H1 (cell line): ENCODE measurements around the gene SNTG2. TPM values are rescaled to one million over a fixed set of nuclear protein-coding genes. Genes with fewer than 3 reads are reported as not detected.

ENCODE experiments used
- CTCF ChIA-PET: fragments of 300-600 bp; sonication (Branson Sonifier 250); formaldehyde crosslinking; loops from one replicate; lab custom pipeline; 2021; ENCODE audit not compliant: partially characterized antibody; lab: Charles Lee
- POLR2A ChIA-PET: fragments of 300-600 bp; sonication (Branson Sonifier 250); formaldehyde crosslinking; loops from one replicate; lab custom pipeline; 2021; ENCODE audit warnings: inconsistent platforms; ENCODE audit not compliant: partially characterized antibody; lab: Charles Lee
- DNase-seq, 2 experiments: peaks; one replicate each; pipeline versions ENCODE4 v3.0.0 to v3.0.0-alpha.2; 2010 to 2022; ENCODE audit warnings: low spot score in 2 of 2, low read depth in 1 of 2, mixed read lengths in 1 of 2
- FAIRE-seq: peaks from 2 replicates; lab custom pipeline; 2011; peaks lifted over from hg19 to GRCh38; lab: Jason Lieb, UNC
- H2AFZ ChIP-seq: 2 replicates; pipeline ENCODE4 v1.8.1; 2012; ENCODE audit warnings: low read length, inconsistent platforms
- H2AK5ac ChIP-seq: 2 replicates; pipeline ENCODE4 v1.6.1; 2013; ENCODE audit warnings: low read depth, low read length
- H2BK120ac ChIP-seq: replicated peaks from 2 replicates; pipeline ENCODE3; 2013; ENCODE audit warnings: low read depth, low read length, inconsistent platforms
- H2BK12ac ChIP-seq: 2 replicates; pipeline ENCODE4 v1.6.1; 2013; ENCODE audit warnings: low read depth, low read length
- H2BK15ac ChIP-seq: 2 replicates; pipeline ENCODE4 v1.6.1; 2013; ENCODE audit warnings: low read length
- H2BK20ac ChIP-seq: 2 replicates; pipeline ENCODE4 v1.6.1; 2013; ENCODE audit warnings: low read length
- H2BK5ac ChIP-seq: 2 replicates; pipeline ENCODE4 v1.6.1; 2013; ENCODE audit warnings: low read depth, low read length
- H3K14ac ChIP-seq: 2 replicates; pipeline ENCODE4 v1.6.1; 2013; ENCODE audit warnings: inconsistent platforms; ENCODE audit not compliant: insufficient read length
- H3K18ac ChIP-seq: 2 replicates; pipeline ENCODE4 v1.6.1; 2013; ENCODE audit warnings: low read length; ENCODE audit errors: extremely low read depth
- H3K23ac ChIP-seq: 2 replicates; pipeline ENCODE4 v1.6.1; 2013; ENCODE audit warnings: inconsistent platforms; ENCODE audit not compliant: insufficient read length
- H3K23me2 ChIP-seq: 2 replicates; pipeline ENCODE4 v1.6.1; 2013; ENCODE audit warnings: low read depth, low read length
- H3K27ac ChIP-seq: 2 replicates; pipeline ENCODE4 v1.6.1; 2011; ENCODE audit warnings: low read depth, low read length, inconsistent platforms
- H3K27me3 ChIP-seq, 4 experiments: replicated peaks in 1 of 4; 1 replicate in 1 of 4; 2 replicates in 3 of 4; pipeline versions ENCODE4 v1.6.1 to v1.8.1; 2011 to 2013; ENCODE audit warnings: low read length in 3 of 4, mild to moderate bottlenecking in 3 of 4, inconsistent platforms in 2 of 4, mixed read lengths in 2 of 4, moderate library complexity in 1 of 4; ENCODE audit not compliant: control insufficient read depth in 3 of 4, insufficient read depth in 3 of 4; ENCODE audit errors: extremely low read depth in 1 of 4
- H3K36me3 ChIP-seq, 4 experiments: 2 replicates each; pipeline versions ENCODE4 v1.6.1 to v1.8.1; 2011 to 2013; ENCODE audit warnings: mild to moderate bottlenecking in 4 of 4, low read length in 3 of 4, moderate library complexity in 2 of 4, control low read depth in 1 of 4, inconsistent platforms in 1 of 4; ENCODE audit not compliant: insufficient read depth in 4 of 4, control insufficient read depth in 2 of 4
- H3K4ac ChIP-seq: replicated peaks from 2 replicates; pipeline ENCODE3; 2013; ENCODE audit warnings: low read length, low read depth, mixed read lengths, inconsistent platforms; ENCODE audit not compliant: insufficient read length
- H3K4me1 ChIP-seq, 4 experiments: replicated peaks in 1 of 4; 1 replicate in 1 of 4; 2 replicates in 3 of 4; pipeline versions ENCODE4 v1.6.1 to v1.8.1; 2011 to 2013; ENCODE audit warnings: low read length in 3 of 4, inconsistent platforms in 2 of 4, mixed read lengths in 1 of 4; ENCODE audit not compliant: insufficient read depth in 4 of 4, control insufficient read depth in 3 of 4
- H3K4me2 ChIP-seq, 2 experiments: 2 replicates each; pipeline versions ENCODE4 v1.6.1 to v1.8.1; 2011 to 2013; ENCODE audit warnings: low read depth in 2 of 2, low read length in 2 of 2, control low read depth in 1 of 2, inconsistent platforms in 1 of 2, mild to moderate bottlenecking in 1 of 2; ENCODE audit not compliant: insufficient read depth in 1 of 2
- H3K4me3 ChIP-seq, 4 experiments: fragments of 200-600, 300-600 bp in 1 of 4; sonication (generic), shearing (Covaris generic), sonication (Bioruptor Twin) in 1 of 4; 2 replicates each; pipeline versions ENCODE4 v1.5.1 to v1.8.1; 2011 to 2016; ENCODE audit warnings: low read length in 4 of 4, low read depth in 3 of 4, control low read depth in 2 of 4, inconsistent platforms in 2 of 4, mild to moderate bottlenecking in 2 of 4, mixed read lengths in 1 of 4, moderate library complexity in 1 of 4; ENCODE audit not compliant: insufficient read depth in 2 of 4; ENCODE audit errors: extremely low read depth in 1 of 4
- H3K56ac ChIP-seq: replicated peaks from 2 replicates; pipeline ENCODE3; 2013; ENCODE audit warnings: low read depth, mild to moderate bottlenecking, mixed read lengths, low read length, inconsistent platforms; ENCODE audit not compliant: insufficient read length
- H3K79me1 ChIP-seq: 2 replicates; pipeline ENCODE4 v1.6.1; 2013; ENCODE audit warnings: low read depth, low read length, control low read depth
- H3K79me2 ChIP-seq, 2 experiments: 2 replicates each; pipeline versions ENCODE4 v1.6.1 to v1.8.1; 2012 to 2013; ENCODE audit warnings: low read length in 2 of 2, mild to moderate bottlenecking in 2 of 2, inconsistent platforms in 1 of 2; ENCODE audit not compliant: insufficient read depth in 2 of 2, control insufficient read depth in 1 of 2
- H3K9ac ChIP-seq, 4 experiments: replicated peaks in 1 of 4; 1 replicate in 1 of 4; 2 replicates in 3 of 4; pipeline versions ENCODE4 v1.6.1 to v1.8.1; 2011 to 2013; ENCODE audit warnings: low read depth in 3 of 4, low read length in 3 of 4, control low read depth in 2 of 4, mild to moderate bottlenecking in 2 of 4, moderate library complexity in 2 of 4, inconsistent platforms in 1 of 4; ENCODE audit errors: extremely low read depth in 1 of 4
- H3K9me3 ChIP-seq, 2 experiments: 2 replicates each; pipeline versions ENCODE4 v1.6.1 to v1.8.1; 2012 to 2013; ENCODE audit warnings: mild to moderate bottlenecking in 2 of 2, moderate library complexity in 2 of 2, control low read depth in 1 of 2, inconsistent platforms in 1 of 2, low read depth in 1 of 2, low read length in 1 of 2, mixed read lengths in 1 of 2; ENCODE audit not compliant: insufficient read depth in 2 of 2
- H4K20me1 ChIP-seq, 2 experiments: replicated peaks in 1 of 2; 2 replicates each; pipeline versions ENCODE3 to v1.8.1; 2011 to 2013; ENCODE audit warnings: inconsistent platforms in 2 of 2, low read length in 2 of 2, mild to moderate bottlenecking in 1 of 2; ENCODE audit not compliant: insufficient read depth in 2 of 2, control insufficient read depth in 1 of 2
- H4K5ac ChIP-seq: 2 replicates; pipeline ENCODE4 v1.6.1; 2013; ENCODE audit warnings: low read length, low read depth, mixed read lengths, inconsistent platforms; ENCODE audit not compliant: insufficient read length
- H4K8ac ChIP-seq: 2 replicates; pipeline ENCODE4 v1.8.0; 2013; ENCODE audit warnings: mild to moderate bottlenecking, moderate library complexity, low read length, inconsistent platforms; ENCODE audit not compliant: insufficient read depth; ENCODE audit errors: extremely low read depth
- H4K91ac ChIP-seq: replicated peaks from 2 replicates; pipeline ENCODE3; 2013; ENCODE audit warnings: low read length, mixed read lengths, inconsistent platforms; ENCODE audit not compliant: insufficient read length
- ASH2L ChIP-seq: fragments of 200-600, 300-600 bp; sonication (generic); IDR thresholded peaks from one replicate; pipeline ENCODE4 v1.7.1; 2017; ENCODE audit warnings: low read length
- CHD2 ChIP-seq: IDR thresholded peaks from 2 replicates; pipeline ENCODE4 v1.6.1; 2012; ENCODE audit warnings: low read length, improper control_type of control experiment
- HDAC6 ChIP-seq: IDR thresholded peaks from one replicate; pipeline ENCODE4 v1.7.1; 2012; ENCODE audit warnings: low read depth, mild to moderate bottlenecking, inconsistent platforms, low read length, moderate library complexity
- JUND ChIP-seq: IDR thresholded peaks from 2 replicates; pipeline ENCODE4 v1.6.1; 2011; ENCODE audit warnings: mild to moderate bottlenecking, improper control_type of control experiment, low read length
- KDM1A ChIP-seq: fragments of 200-600, 300-600 bp; sonication (generic); IDR thresholded peaks from 2 replicates; pipeline ENCODE4 v1.7.1; 2016; ENCODE audit warnings: mild to moderate bottlenecking, low read length, borderline replicate concordance
- MAFK ChIP-seq: IDR thresholded peaks from 2 replicates; pipeline ENCODE4 v1.6.1; 2012; ENCODE audit warnings: low read depth, mild to moderate bottlenecking, improper control_type of control experiment, low read length
- NRF1 ChIP-seq: IDR thresholded peaks from 2 replicates; pipeline ENCODE4 v1.6.1; 2011; ENCODE audit warnings: mild to moderate bottlenecking, low read depth, low read length, improper control_type of control experiment
- PHF8 ChIP-seq: fragments of 200-600 bp; sonication (generic); conservative IDR thresholded peaks from 2 replicates; pipeline ENCODE4 v1.7.1; 2012; ENCODE audit warnings: low read depth, mild to moderate bottlenecking, inconsistent platforms, low read length, moderate library complexity
- POLR2AphosphoS5 ChIP-seq: IDR thresholded peaks from 2 replicates; pipeline ENCODE4 v1.6.1; 2011; ENCODE audit warnings: low read depth, low read length
- SIX5 ChIP-seq: IDR thresholded peaks from 2 replicates; pipeline ENCODE4 v1.6.1; 2011; ENCODE audit warnings: mild to moderate bottlenecking, low read depth, low read length
- SUZ12 ChIP-seq: fragments of 200-600 bp; sonication (generic); IDR thresholded peaks from 2 replicates; pipeline ENCODE4 v1.6.1; 2012; ENCODE audit warnings: mild to moderate bottlenecking, inconsistent platforms, low read length, moderate library complexity, mixed read lengths
- TCF12 ChIP-seq: IDR thresholded peaks from 2 replicates; pipeline ENCODE4 v1.6.1; 2011; ENCODE audit warnings: low read depth, mild to moderate bottlenecking, low read length
- USF2 ChIP-seq: IDR thresholded peaks from 2 replicates; pipeline ENCODE4 v1.6.1; 2011; ENCODE audit warnings: low read length, improper control_type of control experiment
- WGBS, 2 experiments: shearing (Covaris generic) in 1 of 2; methylation state at CpG; one replicate each; pipeline versions ENCODE4 v1.1.6 to v1.1.7; 2013 to 2015; ENCODE audit warnings: low lambda C conversion rate in 2 of 2, mixed read lengths in 2 of 2, inconsistent platforms in 1 of 2, low coverage in 1 of 2, missing lambda C conversion rate in 1 of 2; ENCODE audit not compliant: insufficient replicate concordance in 2 of 2, insufficient coverage in 1 of 2, insufficient read length in 1 of 2; ENCODE audit errors: extremely low coverage in 1 of 2, missing lambda C conversion rate in 1 of 2; 5-methylcytosine and 5-hydroxymethylcytosine counted together
- polyA plus RNA-seq, 7 experiments: library from polyadenylated mRNA; depleted of rRNA in 3 of 7; stranded (reverse) in 5 of 7; unstranded in 2 of 7; fragments of >200 nt in 5 of 7; fragments of 200-250 nt in 2 of 7; gene quantifications; 1 replicate in 5 of 7; 2 replicates in 1 of 7; 4 replicates in 1 of 7; pipeline versions ENCODE4 v1.2.1 to v1.2.3, GENCODE V29; 2011 to 2013; ENCODE audit warnings: missing spikeins in 2 of 7, mixed read lengths in 2 of 7
- total RNA-seq: library from RNA; stranded (reverse); fragmentation: NEBNext Ultra II Directional; extraction: Animal tissue kit (Norgen Biotek cat#: 25700); gene quantifications from 2 replicates; pipeline ENCODE4 v1.2.1, GENCODE V29; 2021
- TF ChIP-seq, protein P1 (sequence below): IDR thresholded peaks from 2 replicates; pipeline ENCODE4 v1.6.1; 2011; ENCODE audit warnings: low read depth, mild to moderate bottlenecking, low read length; ENCODE audit not compliant: insufficient read depth

Gene SNTG2
- total and polyA plus RNA-seq, 2 of the 8 experiments (the other 6 are each of a cell fraction or from before 2014, with no cell fraction given), result 6.6 to 18.1 TPM

- no peak overlapping the region for H4K91ac ChIP-seq
- no peaks in the 10 kb centered on the region for H3K4me1 ChIP-seq
- H3K4me2 ChIP-seq, result no peak overlapping the region
- WGBS, 2 experiments, result 87% methylated on average over 7 of the region's 7 CpGs; no CpG with 5 or more reads in 1 of the 2 experiments
- no peak overlapping the region for H2BK120ac ChIP-seq
- no peak overlapping the region for H2AK5ac ChIP-seq
- ChIA-PET CTCF (interaction anchor here (1.1 to 1.3 kb wide), 4 partner anchors 127 to 283 kb away, joined by 3 to 8 read pairs (median 4); no protein-coding TSS in a partner anchor), POLR2A (no interaction called here)
- no peak overlapping the region for H4K8ac ChIP-seq
- H3K9ac ChIP-seq, result no peak overlapping the region
- H4K5ac ChIP-seq, result no peak overlapping the region
- no peaks in the 10 kb centered on the region for H3K36me3 ChIP-seq
- H3K18ac ChIP-seq, result no peak overlapping the region
- no peaks in the 10 kb centered on the region for H3K23me2 ChIP-seq
- no peaks in the 10 kb centered on the region; a peak in 1 of 4 replicates for H3K79me2 ChIP-seq
- H3K14ac ChIP-seq, result no peak overlapping the region
- FAIRE-seq, result no peak
- H2AFZ ChIP-seq, result no peak overlapping the region
- no peak overlapping the region for H2BK15ac ChIP-seq
- no peak overlapping the region for H3K56ac ChIP-seq
- H2BK5ac ChIP-seq, result no peak overlapping the region
- peaks cover 0 to 2% of the 10 kb centered on the region in 2 experiments for H4K20me1 ChIP-seq
- no peaks in the 10 kb centered on the region for H3K27me3 ChIP-seq
- no peak for DNase-seq
- H3K9me3 ChIP-seq, result peaks cover 0 to 3% of the 10 kb centered on the region in 2 experiments; a peak in 1 of 4 replicates
- H3K79me1 ChIP-seq, result no peaks in the 10 kb centered on the region; the same call in 1 of the 2 replicates
- no peak overlapping the region for H3K23ac ChIP-seq
- no peak overlapping the region for H2BK12ac ChIP-seq
- no peak overlapping the region for H3K4ac ChIP-seq
- no peak overlapping the region for H2BK20ac ChIP-seq
- H3K27ac ChIP-seq, result no peak overlapping the region
- no peak overlapping the region for H3K4me3 ChIP-seq
- TF ChIP-seq USF2, result no peak
- TF ChIP-seq TCF12, result no peak
- no peak for TF ChIP-seq NRF1
- no peak for TF ChIP-seq JUND
- TF ChIP-seq ASH2L, result no peak
- TF ChIP-seq, protein P1, sequence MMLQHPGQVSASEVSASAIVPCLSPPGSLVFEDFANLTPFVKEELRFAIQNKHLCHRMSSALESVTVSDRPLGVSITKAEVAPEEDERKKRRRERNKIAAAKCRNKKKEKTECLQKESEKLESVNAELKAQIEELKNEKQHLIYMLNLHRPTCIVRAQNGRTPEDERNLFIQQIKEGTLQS, result no peak
- no peak for TF ChIP-seq SUZ12
- no peak for TF ChIP-seq KDM1A
- TF ChIP-seq POLR2AphosphoS5, result no peak
- no peak for TF ChIP-seq CHD2
- TF ChIP-seq HDAC6, result no peak
- no peak for TF ChIP-seq MAFK
- TF ChIP-seq PHF8, result no peak
- TF ChIP-seq SIX5, result no peak
These were observed 317.4 kb downstream of the SNTG2 start for GRCh38 chr2:1268034-1268433.
